ENCODE results near the gene SORCS2.

GRCh38 chr4:7301126-7301785, 108.9 kb downstream of the SORCS2 start:
- TF ChIP-seq, protein P1, sequence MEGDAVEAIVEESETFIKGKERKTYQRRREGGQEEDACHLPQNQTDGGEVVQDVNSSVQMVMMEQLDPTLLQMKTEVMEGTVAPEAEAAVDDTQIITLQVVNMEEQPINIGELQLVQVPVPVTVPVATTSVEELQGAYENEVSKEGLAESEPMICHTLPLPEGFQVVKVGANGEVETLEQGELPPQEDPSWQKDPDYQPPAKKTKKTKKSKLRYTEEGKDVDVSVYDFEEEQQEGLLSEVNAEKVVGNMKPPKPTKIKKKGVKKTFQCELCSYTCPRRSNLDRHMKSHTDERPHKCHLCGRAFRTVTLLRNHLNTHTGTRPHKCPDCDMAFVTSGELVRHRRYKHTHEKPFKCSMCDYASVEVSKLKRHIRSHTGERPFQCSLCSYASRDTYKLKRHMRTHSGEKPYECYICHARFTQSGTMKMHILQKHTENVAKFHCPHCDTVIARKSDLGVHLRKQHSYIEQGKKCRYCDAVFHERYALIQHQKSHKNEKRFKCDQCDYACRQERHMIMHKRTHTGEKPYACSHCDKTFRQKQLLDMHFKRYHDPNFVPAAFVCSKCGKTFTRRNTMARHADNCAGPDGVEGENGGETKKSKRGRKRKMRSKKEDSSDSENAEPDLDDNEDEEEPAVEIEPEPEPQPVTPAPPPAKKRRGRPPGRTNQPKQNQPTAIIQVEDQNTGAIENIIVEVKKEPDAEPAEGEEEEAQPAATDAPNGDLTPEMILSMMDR (IDR thresholded peaks at IDR 0.05; ENCODE audit: borderline replicate concordance, extremely low read depth, low read length, poor library complexity, severe bottlenecking) = no peak
- no peak for TF ChIP-seq EZH2 (IDR thresholded peaks at IDR 0.05; ENCODE audit: borderline replicate concordance, low read depth, low read length, severe bottlenecking)
